Left kidney (tissue), 2 donors: ENCODE data around the gene DNM2. TPM values are rescaled to one million over a fixed set of nuclear protein-coding genes. Genes with fewer than 3 reads are reported as not detected.

Source experiments
- DNase-seq: peaks from one replicate; pipeline ENCODE4 v3.0.0-alpha.2; 2013
- polyA plus RNA-seq: library from polyadenylated mRNA; unstranded; fragments of 120-200 nt; gene quantifications from one replicate; pipeline ENCODE4 v1.2.1, GENCODE V29; 2013; ENCODE audit not compliant: insufficient read length

The DNM2 gene
- polyA plus RNA-seq, 1 donor: 155 TPM

DNA sequence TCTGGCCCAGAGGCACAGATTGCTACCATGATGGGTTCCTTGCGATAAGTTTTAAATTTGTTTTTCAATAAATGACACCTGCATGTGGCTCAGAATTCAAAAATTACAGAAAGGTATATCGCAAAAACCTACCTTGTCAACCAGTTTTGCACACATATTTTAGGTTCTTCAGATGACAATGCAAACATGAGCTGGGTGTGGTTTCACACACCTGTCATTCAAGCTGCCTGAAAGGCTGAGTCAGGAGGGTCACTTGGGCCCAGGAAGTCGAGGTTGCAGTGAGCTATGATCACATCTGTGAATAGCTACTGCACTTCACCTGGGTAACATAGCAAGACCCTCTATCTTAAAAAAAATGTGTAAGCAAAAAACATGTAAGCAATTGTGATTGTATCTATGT, 56.1 kb downstream of the DNM2 start:
- no peak for DNase-seq

GRCh38 chr19:10774893-10775292, 57.0 kb downstream of the DNM2 start:
- DNase-seq: no peak

DNA sequence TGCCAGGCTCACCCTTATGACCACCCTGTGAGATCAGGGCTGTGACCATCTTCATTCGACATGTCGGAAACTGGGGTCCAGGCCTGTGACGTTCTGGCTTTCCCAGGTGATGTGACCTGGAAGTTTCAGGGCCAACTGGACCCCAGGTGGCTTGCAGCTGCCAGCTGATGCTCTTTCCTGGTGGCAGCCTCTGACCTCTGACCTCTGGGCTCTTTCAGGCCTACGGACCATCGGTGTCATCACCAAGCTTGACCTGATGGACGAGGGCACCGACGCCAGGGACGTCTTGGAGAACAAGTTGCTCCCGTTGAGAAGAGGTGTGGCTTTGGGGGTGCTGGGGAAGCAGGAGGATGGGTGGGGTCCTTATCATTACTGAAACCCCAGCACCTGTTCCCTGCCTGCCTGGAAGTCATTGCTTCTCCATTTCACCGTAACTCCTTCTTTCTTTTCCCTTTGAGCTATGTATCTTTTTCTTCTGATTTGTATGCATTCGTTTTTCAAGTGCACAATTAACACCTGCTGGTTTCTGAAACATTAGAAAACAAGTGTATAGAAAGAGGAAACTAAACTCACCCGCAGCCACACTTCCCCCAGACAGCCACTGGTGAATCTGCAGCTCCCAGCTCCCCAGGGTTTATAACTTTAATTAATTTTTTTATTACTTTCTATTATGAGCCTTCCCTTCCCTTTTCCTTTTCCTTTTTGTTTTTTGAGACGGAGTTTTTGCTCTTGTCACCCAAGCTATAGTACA, 59.2 kb downstream of the DNM2 start:
- DNase-seq: no peak

- DNase-seq: no peak
These were observed 62.5 kb downstream of the DNM2 start for GRCh38 chr19:10780368-10780767.

DNA sequence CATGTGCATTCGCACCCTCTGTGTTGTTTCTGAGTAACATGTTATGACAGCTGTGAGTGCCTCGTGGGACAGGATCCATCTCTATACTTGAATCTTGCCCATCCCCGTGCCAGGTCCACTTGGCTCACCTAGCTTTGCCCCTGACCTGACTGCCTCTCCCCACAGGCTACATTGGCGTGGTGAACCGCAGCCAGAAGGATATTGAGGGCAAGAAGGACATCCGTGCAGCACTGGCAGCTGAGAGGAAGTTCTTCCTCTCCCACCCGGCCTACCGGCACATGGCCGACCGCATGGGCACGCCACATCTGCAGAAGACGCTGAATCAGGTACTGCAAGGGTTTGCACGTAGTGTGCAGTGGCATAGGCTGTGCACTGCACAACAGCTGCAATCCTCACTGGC, 64.9 kb downstream of the DNM2 start:
- DNase-seq: no peak

GRCh38 chr19:10784257-10784656, 66.4 kb downstream of the DNM2 start:
- no peak for DNase-seq

DNA sequence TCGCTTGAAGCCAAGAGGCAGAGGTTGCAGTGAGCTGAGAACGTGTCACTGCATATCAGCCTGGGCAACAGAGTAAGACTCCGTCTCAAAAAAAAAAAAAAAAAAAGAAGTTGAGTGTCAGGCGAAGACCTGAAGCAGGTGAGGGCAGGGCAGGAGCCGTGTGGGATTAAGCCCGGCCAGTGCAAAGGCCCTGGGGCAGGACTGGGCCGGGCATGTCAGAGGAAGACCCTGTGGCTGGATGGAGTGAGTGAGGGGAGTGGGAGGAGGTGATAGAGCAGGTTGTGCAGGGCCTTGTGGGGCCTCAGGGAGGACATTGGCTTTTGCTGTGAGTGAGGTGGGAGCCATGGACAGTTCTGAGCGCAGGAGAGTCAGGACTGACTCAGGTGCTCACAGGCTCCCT, 70.3 kb downstream of the DNM2 start:
- no peak for DNase-seq

- DNase-seq: no peak
These were observed 72.0 kb downstream of the DNM2 start for GRCh38 chr19:10789866-10790265.

DNA sequence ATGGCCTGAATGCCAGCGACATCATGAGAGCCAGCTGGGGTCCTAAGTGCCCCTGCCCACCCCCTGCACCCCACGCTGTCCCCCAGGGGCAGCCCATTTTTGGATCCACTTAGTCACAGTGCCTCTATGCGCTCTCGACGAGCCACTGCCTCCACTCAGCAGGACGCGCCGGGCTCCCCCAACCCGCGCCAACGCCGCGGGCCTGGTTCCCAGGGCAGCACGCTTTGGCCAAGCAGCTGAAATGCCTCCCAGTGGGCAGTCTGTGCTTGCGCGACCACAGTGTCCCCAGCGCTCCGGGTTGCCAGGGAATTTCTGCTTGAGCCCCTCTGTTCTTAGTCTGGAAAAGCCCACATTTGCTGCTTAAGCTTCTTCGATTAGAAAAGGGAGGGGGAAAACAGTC, 78.8 kb downstream of the DNM2 start:
- no peak for DNase-seq

DNA sequence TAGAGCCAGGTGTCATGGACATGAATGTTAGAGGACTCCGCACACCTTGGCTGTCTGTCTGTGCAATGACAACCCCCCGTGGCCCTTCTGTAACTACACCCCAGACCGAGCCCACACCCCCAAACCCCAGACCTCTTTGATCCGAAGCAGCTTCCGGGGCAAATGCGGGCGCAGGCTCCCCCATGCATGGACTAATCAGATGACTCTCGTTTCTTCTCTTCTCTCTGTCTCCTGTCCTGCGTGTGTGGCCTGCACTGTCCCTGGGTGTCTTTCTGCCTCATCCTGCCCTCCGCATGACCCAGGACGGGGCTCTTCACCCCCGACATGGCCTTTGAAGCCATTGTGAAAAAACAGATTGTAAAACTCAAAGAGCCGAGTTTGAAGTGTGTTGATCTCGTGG, 79.2 kb downstream of the DNM2 start:
- no peak for DNase-seq

DNA sequence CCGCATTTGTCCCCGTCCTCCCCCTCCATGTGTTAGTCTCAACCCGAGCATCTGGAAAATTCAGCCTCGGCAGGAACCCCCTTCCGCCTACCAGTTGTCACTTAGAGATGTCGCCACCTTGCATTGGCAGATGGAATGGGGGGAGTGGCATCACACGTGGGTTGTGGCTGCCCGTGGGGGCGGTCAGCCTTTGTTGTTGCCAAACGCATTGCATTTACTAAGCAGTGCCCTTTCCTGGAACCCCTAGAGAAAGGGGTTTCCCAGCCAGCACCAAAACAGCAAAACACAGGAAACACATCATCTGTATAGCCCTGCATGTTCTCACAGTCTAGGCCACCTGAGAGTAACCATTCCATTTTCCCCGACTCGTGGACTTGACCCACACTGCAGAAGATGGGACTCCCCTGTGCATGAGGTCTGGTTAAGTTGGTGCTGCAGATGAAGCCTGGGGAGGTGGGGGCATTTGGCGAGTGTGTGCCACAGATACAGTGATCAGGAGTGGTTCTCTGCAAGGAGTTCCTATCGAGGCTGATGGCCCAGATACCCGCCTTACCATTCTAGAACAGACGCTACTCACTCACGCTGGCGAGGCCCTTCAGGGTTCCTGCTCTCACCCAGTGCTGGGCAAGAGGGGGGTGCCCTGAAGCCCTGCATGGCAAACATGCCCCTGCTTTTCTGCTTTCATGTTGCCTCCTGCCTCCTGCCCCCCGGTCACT, 79.8 kb downstream of the DNM2 start:
- no peak for DNase-seq

GRCh38 chr19:10800488-10800887, 82.6 kb downstream of the DNM2 start:
- DNase-seq: no peak

GRCh38 chr19:10802479-10802878, 84.6 kb downstream of the DNM2 start:
- no peak for DNase-seq

DNA sequence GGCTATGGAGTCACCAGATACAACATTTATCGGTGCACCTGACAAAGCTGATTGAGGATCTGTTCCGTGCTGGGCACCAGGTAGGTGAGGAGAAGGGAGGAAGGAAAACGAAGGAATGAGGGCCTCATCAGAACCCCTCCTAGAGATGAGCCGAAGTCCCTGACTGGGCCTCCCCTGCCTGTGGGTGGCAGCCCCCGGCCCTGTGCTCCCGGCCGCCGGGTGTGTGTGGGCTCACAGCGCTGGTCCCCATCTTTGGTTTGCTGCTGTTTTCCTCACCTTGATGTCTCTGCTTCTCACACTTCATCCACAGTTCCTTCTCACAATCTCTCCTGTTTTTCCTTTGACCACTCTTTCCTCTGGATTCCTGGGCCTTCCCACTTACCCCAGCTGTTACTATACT, 85.4 kb downstream of the DNM2 start:
- DNase-seq: no peak

GRCh38 chr19:10805065-10805757, 87.3 kb downstream of the DNM2 start:
- DNase-seq: no peak

- DNase-seq: no peak
These were observed 87.9 kb downstream of the DNM2 start for GRCh38 chr19:10805758-10806247.

GRCh38 chr19:10808937-10809649, 91.2 kb downstream of the DNM2 start:
- no peak for DNase-seq

- DNase-seq: no peak
These were observed 91.9 kb downstream of the DNM2 start for GRCh38 chr19:10809651-10810285.

DNA sequence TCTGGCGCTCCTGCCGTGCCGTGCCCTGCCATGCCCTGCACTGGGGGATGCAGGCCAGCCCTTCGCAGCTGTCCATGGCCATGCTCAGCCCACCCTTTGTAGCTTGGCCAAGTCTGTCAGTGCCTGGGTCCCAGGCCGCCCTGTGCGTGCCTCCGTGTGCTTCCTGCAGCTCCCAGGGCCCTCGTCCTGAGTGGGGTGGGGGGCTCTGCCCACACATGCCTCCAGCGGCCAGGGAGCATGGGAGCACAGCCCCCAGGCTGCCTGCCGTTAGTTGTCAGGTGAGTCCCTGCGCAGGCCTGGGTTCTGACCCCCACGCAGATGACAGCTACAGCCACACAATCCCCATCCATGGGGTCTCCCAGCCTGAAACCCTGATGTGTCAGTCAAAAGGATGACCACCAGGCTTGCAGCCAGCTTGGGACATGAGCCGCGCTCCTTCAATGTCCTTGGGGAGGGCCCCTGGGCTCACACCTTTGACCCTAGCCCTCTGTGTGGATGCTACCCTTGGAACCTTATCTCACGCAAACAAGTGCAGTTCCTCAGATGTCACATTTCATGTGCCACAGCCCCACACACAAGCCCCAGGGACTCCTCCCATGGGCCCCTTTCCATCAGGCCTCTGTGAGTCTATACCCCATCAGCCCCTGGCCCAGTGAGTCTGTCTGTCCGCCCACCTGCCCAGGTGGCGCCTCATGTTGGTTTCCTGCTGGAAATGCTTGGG, 93.7 kb downstream of the DNM2 start:
- no peak for DNase-seq

GRCh38 chr19:10812196-10812595, 94.3 kb downstream of the DNM2 start:
- DNase-seq: no peak

GRCh38 chr19:10812902-10813404, 95.1 kb downstream of the DNM2 start:
- no peak for DNase-seq
